ENCODE measurements around the gene RGP1.

The RGP1 gene

DNA sequence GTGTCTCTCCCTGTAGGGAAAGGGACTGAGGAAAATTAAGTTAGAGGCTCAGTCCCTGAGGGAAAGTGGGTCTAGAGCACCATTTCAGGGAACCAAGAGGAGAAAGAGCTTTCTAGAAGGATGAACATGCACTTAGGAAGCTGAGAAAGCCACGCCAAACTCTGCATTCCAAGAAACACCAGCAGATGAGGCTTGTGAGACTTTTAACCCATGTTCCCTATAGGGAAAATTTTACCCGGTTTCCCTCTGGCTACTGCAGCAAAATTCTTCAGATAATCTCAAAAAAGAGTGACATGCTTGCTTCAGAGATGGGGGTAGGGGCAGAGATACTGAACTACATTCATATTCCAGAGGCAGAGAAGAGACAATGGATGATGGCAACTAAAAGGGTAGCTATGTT lies 25.7 kb upstream of the RGP1 start:
- no peak for DNase-seq

DNA sequence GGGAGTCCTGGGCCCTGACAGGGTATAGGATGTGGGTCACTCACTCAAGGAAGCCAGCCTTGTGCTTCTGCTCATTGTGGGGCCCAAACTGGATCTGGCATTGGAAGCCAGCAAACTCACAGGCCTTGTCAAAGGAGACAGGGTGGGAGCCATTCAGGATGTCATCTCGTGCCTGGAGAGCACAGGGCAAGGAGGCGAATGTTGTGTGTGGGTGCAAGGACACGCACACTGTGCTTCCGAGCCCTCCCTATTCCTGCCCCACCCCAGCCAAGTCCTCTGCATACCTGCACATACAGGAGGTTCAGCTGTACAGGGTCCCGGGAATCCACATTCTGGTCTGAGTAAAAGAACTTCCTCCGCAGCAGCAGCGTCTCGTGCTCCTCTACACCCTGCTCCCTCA lies 25.2 kb upstream of the RGP1 start:
- DNase-seq, result no peak

DNA sequence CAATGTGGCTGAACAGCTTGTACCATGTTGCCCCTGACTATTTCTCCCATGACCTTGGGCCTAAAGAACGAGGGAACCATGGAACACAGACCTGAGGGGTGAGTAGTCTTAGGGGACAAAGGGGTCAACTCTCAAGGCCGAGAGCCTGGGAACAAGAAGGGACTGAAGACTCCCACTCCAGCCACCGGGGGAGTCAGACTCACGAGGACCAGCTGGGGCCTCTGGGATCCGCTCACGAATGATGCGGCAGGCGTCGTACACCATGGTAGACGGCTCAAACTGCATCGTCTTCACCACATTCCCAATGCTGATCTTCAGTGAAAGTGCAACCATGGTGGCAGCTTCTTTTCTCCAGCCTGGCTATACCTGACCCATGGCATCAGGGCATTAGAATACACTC lies 23.7 kb upstream of the RGP1 start:
- no peak for DNase-seq

DNA sequence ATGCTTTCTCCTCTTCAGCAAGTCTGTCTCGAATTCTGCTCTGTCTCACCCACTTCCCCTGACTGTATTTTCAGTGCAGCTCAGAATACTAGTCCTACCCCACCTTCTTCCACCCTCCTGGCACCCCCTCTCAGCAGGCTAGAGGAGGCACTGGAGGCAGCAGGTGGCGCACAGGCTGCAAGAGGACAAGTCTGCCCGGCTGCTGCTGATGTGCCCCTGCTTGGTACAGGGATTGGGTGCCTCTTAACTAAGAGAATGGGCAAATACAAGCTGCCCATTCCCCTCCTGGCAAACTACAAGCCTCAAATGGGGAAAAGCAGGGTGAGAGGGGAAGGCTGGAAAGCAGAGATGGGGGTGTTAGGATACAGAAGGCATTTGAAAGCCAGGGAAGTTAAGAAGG lies 22.2 kb upstream of the RGP1 start:
- DNase-seq, result no peak

DNA sequence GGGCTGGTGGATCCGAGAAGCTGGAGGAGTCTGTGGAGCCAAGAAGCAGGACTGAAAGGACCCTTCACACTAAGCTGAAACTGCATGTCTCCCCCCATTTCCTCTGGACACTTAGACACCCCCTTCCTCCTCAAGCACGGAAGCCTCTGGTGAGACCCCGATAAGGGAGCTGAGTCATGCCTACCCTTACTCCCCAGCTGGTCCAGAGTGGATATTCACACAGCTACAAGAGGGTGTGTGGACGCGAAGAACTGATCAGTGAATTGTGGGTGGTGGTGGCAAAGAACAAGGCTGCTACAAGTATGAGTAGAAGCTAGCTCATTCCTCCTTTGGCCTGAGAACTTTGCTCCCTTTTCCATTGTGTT lies 21.4 kb upstream of the RGP1 start:
- no peak for DNase-seq

DNA sequence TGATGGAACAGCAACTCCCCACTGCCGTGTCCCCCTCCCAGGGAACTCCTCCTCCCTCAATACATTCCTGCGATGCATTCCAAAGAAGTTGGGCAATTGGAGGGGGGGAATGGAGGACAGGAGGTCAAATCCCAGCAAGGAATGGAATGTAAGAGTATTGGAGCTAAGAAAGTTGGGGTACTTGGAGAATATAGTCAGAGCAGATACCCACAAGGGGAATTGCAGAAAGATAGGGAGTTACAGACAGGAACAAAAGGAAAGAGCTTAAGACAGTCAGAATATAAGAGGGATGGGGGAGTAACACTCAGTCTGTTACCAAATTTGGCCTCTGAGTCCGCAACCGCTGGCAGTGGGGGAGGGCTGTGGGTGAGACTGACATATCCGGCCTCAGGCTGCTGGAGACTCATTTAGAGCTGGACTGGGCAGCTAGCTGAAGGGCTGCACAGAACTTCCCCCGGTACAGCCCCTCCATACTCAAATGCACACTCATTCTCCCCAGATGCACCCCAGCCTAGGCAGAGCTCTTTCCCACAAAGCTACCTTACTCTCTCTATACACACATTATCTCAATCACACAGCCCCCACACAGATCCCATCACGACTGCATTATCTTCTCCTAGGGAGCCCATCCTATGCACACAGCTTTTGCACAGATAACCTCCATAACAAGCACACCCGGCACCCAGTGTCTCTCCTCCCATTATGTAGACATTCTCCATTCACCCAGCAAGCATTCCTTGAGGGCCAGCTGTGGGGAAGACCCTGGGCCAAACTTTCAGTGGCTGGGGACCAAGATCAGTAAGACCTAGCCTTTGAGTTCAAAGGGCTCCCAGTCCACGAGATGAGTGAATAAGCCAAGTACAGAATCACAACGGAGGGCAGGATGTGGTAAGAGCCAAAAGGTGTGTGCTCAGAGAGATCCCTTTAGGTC lies 20.8 kb upstream of the RGP1 start:
- DNase-seq, result no peak

DNA sequence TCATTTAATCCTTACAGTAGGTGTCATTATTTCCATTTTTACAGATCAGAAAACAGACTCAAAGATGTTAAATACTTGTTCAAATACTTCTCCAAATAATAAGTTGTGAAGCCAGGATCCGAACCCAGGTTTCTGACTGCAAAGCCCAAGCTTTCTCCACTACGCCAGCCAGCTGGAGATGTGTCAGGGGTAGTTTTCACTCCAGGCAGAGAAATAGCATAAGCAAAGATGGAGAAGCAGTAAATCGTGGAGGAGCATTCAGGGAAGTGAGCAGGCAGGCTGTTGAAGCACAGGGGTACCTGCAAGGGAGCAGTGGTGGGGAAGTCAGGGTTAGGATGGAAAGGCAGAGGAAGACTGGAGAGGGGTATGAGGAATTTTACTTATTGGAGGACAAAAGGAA lies 20.0 kb upstream of the RGP1 start:
- no peak for DNase-seq

DNA sequence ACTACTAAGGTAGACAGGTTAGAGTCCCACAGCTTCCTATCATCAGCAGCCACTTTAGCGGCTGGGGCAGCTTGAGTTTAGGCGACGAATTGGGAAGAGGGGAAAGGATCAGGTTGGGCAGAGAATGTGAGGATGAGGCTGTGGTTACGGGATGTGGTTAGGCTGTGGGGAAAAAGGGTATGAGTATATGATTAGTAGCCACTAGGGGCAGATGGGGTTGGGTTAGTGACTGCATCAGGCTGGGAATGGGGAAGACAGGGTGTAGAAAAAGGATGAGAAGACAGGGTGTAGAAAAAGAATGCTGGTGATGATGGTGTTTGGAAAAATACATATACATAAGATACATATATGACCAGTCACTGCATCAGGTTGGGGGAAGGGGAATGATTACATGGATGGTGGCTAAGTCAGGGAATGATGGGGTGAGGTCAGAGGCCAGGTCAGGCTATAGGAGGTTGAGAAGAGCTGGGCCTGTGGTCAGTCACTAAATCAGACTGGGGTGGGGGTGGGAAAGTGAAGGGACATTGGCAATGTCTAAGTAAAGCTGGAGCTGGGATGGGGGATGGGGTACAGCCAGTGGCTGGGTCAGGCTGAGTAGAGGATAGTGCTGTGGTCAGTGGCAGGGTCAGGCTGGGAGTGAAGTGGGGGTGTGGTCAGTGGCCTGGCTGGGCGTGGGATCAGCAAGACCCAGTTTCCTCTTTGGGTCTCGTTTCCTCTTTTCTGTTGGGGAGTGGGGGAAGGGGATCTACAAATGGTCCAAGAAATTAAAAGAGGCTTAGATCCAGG lies 19.2 kb upstream of the RGP1 start:
- peak; percentile 25 for DNase-seq

DNA sequence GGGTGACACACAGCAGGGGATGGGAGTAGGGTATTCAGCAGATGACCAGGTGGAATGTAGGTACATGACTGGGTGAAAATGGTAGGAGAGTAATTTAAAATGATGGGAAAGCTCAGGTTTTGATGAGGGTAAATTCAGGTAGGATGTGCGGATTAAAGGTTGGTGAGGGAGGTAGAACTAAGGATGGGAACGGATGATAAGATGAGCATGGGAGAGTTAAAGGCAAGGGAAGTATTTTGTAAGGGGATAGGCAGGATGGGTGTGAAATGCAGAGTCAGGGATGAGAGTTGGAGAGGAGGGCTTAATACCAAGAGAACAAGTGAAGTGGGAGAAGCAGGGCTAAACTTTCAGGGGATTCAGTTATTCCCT lies 18.6 kb upstream of the RGP1 start:
- no peak for DNase-seq

DNA sequence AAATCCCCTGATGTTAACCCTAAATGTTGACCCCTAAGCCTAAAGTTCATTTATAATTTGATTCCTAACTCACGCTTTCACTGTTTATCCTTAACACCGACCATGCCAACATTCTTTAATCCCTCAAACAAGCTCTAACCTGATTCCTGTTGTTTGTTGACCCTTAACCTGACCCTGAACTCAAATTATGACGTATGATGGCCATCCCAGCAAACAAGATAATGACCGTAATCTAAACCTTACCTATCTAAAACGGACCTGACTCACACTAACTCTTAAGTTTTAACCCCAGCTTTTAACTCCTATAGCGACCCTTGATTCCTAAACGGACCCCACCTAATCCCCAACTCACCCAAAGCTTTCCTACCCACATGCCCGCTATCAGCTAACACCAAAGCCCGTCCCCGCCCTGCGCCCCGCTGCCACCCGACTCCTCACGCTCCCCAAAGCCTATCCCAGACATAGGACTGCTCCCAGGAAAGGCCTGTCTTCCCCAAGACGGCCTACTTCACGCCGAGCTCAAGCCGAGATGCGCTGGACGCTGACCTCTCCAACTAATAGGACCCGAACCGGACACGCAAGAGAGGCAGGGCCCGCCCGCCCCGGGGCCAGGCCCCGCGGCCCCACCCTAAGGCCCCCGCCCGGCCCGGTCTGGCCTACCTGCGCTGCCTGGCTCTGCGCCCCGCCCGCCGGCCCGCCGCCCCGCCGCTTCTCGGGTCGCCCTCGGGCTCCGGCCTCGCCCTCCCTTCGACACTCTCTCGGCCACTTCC lies 17.5 kb upstream of the RGP1 start:
- no peak for DNase-seq

DNA sequence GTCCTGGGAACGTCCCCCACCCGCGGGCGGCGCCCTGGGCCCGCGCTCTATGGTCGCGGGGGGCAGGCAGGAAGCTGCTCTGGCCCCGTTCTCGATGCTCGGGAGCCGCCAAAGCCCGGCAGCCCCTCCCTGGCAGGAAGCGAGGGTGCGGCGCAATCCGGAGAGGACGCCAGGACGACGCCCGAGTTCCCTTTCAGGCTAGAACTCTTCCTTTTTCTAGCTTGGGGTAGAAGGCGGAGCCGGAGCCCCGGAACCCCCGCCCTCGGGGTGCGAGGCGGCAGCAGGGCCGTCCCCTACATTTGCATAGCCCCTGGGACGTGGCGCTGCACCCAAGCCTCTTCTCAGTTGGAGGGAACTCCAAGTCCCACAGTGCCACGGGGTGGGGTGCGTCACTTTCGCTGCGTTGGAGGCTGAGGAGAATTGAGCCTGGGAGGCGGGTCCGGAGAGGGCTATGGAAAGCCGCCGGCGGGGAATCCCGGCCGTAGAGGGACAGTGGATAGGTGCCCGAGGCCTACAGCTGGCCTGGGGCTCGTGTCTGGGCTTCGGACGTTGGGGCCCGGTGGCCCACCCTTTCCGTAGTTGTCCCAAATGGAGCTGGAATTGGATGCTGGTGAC lies 16.8 kb upstream of the RGP1 start, which contains the start of the genes CREB3 and TLN1:
Gene CREB3 (plus strand): TSS at position 482 of the 615 bp plus-strand sequence. CDS start 107 bp downstream, at position 589.
Gene TLN1 (minus strand): TSS at position 11 of the 615 bp plus-strand sequence. CDS start 6,501 bp downstream, outside the sequence.
- DNase-seq, result peak; percentile 89

DNA sequence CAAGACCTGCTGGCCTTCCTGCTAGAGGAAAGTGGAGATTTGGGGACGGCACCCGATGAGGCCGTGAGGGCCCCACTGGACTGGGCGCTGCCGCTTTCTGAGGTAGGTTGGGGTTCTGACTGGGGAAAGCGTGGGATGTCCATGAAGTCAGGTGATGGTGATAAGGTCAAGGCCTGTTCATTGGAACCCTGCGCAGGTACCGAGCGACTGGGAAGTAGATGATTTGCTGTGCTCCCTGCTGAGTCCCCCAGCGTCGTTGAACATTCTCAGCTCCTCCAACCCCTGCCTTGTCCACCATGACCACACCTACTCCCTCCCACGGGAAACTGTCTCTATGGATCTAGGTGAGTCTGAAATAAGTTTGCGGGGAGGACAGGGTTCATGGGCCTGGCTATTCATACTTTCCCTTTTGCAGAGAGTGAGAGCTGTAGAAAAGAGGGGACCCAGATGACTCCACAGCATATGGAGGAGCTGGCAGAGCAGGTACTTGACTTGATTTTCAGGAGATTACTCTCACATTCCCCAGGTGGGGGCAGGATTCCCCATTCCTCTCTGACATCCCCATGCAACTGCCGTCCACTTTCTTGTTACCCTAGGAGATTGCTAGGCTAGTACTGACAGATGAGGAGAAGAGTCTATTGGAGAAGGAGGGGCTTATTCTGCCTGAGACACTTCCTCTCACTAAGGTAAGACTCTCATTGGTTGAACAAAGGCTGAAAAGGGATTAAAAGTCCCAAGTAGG lies 16.1 kb upstream of the RGP1 start:
- no peak for DNase-seq

DNA sequence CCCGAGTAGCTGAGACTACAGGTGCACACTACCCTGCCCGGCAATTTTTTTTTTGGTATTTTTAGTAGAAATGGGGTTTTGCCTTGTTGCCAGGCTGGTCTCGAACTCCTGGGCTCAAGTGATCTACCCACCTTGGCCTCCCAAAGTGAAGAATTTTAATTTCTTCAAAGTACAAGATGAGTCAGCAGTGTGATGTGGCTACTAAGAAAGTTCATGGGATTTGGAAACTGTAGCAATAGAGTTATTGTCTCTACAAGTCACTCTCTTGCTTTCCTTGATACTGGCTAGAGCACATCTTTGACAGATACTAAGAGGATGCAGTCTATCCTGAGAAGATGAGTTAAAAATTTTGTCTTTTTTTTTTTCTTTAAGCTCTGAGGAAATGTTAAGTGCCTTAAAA lies 15.0 kb upstream of the RGP1 start:
- DNase-seq, result no peak

DNA sequence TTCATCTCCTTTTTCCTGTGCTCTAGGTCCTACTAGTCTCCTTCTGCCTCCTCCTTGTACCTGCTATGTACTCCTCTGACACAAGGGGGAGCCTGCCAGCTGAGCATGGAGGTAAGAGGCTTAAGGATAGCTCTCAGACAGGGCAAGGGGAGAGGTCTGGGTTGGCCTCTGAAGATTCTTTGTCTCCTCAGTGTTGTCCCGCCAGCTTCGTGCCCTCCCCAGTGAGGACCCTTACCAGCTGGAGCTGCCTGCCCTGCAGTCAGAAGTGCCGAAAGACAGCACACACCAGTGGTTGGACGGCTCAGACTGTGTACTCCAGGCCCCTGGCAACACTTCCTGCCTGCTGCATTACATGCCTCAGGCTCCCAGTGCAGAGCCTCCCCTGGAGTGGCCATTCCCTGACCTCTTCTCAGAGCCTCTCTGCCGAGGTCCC lies 12.9 kb upstream of the RGP1 start:
- DNase-seq, result peak; percentile 39

DNA sequence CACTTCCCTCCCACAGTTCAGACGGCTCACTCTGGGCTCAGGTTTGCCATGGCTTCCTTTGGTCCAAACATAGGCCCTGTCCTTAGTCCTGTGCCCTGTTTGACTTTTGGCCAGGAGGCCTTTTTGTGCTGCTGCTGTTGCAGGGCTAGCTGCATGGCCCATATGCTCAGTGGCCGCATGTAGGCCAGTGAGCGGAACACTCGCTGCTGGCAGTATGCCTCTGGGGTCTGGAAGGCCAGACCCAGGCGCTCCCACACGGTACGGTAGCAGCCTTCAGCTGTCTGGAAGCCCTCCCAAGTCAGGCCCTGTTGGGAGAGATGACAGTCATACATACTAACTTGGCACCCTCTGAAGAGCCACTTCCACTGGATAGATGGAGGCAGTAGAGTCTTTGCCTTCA lies 11.9 kb upstream of the RGP1 start:
- no peak for DNase-seq

DNA sequence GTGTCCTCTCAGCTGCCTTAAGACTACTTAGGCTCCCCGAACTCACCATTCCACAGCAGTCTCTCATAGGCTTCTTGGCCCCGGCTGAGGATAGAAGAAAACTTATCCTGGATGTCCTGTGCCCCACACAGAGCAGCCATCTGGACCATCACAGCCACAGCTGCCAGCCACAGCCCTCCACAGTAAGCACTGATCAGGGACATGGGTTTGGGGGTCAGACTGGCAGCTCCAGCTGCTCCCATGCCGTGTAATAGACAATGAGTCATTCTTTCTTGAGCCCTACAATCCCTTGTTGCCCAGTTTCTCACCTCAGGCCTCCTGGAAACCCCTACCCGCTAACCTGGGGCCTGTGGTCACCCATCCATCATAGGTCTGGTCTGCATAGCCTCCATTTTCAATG lies 10.9 kb upstream of the RGP1 start:
- DNase-seq, result no peak

DNA sequence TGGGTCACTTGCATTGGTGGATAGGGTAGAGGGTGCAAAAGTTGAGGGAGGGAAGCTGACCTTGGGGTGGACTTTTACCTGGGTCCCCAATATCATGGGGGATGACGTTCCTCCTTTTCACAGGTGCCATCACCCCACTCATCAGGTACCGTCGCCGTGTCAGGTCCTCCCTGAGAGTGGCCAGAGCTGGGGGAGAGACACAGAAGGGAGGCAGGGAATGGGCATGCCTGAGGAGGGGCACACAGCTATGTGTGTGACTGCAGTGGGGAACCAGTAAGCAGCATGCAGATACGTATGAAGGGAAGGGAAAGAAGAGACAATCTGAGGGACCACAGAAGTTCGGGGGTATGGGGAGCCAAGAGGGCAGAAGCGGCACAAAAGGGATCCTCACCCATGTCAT lies 10.2 kb upstream of the RGP1 start:
- no peak for DNase-seq

DNA sequence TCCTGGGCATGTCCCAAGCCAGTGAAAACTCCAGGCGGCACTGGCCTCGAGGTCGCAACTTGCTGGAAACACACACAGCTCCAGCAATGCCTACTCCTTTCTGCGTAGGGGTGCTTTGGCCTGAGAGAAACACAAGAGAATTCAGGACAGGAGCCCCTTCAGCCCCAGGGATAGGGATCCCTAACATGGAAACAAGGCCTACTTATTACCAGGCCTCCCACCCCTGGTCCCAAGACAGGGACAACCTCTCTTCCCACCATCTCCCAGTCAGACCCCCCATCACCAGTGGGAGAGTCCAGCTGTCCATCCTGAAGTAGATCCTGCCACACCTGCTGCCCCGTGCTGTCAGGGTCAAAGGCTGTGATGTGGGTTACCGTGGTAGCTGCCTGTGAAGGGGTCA lies 8.8 kb upstream of the RGP1 start:
- DNase-seq, result no peak

DNA sequence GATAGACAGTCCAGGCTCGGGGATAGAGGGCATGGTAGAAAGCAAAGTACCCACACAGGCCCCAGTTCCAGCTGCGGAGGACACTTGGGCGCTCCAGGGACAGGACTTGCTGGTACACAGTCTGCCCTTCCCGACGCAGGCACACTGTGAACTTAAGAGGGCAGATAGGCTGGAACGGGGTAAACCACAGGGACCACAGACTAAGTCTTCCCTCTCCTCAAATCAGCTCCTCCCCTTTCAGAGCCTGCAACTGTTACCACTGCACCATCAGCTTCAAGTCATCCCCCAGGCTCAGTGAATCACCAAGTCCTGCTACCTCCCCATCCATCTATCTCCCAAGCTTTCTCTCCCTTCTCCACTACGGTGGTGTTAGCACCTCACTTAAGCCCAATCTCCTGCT lies 7.3 kb upstream of the RGP1 start:
- no peak for DNase-seq

DNA sequence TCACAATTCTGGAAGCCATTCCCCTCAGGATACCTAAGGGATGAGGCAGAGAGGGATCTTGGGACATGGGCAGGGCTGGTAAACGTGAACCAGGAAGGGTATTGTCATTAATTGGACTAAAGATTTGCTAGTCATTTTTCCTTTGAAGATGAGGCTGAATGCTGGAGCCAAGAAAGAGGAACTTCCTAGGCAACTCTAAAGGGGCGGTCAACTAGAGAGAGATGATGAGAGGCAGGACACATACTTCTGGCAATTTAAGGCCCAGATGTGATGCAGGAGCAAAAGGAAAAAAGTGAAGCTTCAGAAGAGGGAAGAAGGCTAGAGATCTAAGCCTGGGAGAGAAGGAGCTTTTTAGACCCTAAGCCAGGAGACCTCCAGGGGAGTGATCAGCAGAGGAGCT lies 5.6 kb upstream of the RGP1 start:
- no peak for DNase-seq

DNA sequence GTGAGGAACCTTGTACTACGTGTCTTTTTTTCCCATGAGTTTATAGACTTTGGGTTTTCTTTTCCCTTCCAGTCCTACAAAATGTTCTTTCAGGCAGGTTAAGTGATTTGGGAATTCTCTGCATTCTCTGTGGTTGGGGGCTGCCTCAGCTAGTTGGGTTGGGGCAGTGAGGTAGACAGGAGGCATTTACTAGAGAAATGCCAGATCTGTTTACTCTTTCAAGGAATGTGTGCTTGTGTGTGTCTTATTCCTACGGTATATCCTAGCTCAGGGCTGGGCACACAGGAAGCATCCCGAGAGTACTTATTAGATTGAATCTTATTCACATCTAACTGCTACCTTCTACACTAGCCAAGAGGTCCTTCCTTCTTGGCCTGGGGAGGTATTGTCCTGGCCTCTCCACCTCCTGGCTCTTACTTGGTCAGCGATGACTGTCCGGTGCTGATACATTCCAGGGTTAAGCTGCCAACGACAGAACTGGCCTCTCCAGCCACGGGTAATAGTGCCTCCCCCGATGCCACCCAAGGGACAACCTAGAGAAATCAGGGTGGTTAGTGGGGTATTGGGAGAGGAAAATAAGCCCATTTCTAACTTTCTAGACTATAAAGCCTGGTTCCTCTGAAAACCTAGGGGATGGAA lies 5.1 kb upstream of the RGP1 start:
- no peak for DNase-seq

DNA sequence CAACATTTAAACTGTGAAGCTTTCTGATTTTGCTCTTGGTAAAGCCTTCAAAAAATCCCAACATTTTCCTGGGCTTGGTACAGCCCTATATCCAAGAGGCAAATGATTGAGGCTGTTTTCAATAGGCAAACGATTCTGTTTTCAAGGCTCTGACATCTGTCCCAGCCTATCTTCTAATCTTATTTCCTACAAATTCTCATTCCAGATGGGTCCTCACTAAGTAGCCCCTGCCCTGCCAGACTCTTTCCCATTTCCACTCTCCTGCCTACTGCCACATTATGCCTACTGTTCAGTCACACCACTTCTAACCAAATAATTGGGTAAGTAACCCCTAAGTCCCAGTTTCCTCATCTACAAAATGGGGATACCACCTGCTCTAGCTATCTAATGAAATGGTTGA lies 3.5 kb upstream of the RGP1 start:
- DNase-seq, result no peak

All from T-helper 9 cell (primary cell).